Measurements from ENCODE around the gene PAPSS1.
"Not testable (repeated sequence)": the region's sequence is repeated elsewhere in the genome, so short reads cannot be mapped to it uniquely, and the experiment has no call there.

Gene PAPSS1

GRCh38 chr4:107689912-107690587, 30.0 kb downstream of the PAPSS1 start:
- no peak for DNase-seq (ENCODE audit: low spot score)

DNA sequence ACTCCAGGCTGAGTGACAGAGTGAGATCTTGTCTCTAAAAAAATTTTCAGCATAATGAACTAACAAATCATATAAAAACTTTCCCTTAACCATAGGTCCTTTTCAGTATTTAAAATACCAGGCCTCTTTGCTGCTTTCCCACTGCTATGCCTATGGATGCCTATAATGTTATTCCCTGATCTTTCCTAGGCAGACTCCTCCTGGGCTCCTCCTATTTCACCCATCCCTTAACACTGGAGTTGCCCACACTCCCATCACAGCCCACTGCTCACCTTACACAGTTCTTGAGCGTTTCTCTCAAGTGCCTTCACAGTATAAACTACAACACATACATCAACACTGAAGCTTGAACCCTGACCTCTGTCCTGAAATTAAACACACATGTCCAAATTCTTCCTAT, 31.6 kb downstream of the PAPSS1 start:
- no peak for DNase-seq (ENCODE audit: low spot score)

- no peak for DNase-seq (ENCODE audit: low spot score)
Observed at GRCh38 chr4:107685740-107686139, 34.3 kb downstream of the PAPSS1 start.

DNA sequence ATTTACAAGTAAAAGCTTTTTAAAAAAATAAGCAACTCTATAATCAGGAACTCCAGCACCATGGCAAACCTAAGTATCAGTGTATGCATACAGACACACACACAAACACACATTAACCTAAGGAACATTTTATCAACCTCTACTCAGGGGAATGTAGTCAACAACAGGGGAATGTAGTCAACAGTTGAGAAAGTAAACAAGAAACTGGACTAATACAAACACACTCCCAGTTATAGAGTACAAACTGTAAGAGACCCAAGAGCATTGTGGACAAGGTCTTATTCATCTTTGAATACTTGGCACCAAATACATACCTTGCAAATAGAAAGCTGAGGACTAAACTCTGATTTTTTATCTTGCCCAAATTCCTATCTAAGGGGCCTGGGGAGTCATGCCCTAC, 36.2 kb downstream of the PAPSS1 start:
- no peak for DNase-seq (ENCODE audit: low spot score)

- DNase-seq (ENCODE audit: low spot score): no peak
Observed at GRCh38 chr4:107682306-107682705, 37.7 kb downstream of the PAPSS1 start.

GRCh38 chr4:107669068-107669467, 51.0 kb downstream of the PAPSS1 start:
- no peak for DNase-seq (ENCODE audit: low spot score)

- no peak for DNase-seq (ENCODE audit: low spot score)
Observed at GRCh38 chr4:107666134-107666533, 53.9 kb downstream of the PAPSS1 start.

DNA sequence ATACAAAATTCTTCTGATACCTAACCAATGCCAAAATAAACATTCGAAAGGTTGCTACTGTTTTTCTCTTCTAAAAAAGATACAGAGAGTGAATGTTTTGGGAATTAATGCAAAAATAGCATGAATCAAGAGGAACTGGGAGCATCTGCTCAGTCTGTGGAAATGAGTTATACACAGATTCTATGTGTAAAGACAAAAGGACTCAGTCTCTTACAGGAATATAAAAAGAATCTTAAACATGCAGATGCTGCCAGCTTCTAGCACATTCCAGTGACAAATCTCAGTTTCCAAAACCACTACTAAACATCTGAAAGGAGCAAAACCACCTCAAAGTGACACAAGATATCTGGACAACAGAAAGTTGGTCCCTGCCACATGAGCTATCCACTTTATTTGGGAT, 55.0 kb downstream of the PAPSS1 start:
- no peak for DNase-seq (ENCODE audit: low spot score)

DNA sequence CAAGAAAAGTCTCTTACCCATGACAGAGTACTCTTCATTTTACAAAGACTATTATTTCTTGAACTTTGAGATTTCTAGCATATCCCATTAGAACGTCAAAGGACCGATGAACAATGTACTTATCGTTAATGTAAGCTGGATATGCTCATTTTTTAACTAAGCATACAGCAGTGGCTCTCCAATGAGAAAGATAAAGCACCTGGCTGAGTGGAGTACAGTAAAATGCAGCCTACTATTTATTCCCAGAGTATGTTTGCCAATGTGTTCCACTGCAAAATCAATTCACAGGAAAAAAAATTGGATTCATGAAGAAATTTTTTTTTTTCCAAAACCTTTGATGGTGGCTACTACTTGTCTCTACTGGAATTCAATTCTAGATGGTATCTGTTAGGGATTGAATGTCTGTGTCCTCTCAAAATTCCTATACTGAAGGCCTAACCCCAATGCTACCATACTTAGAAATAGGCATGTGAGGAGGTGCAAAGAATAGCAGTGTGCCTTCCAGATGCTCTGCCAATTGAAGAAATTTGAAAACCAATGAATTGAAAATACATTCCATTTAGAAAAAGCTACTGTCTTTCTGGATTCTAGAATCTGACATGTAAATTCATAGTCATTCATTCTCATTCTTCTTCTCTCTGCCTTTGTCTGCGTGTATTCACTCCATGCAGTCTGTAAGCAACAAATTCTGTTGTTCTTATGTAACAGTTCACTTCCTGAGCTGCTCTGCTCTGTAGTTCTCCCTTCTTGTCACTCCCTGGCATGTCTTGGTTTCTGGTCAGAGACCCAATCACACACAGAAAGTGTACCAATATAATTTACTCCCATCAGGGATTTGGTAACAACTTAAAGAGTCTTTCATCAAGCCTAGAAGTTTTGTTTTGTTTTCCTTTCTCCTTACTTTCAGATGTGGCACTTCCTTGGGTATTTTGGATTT, 61.4 kb downstream of the PAPSS1 start:
- no peak for DNase-seq (ENCODE audit: low spot score)

DNA sequence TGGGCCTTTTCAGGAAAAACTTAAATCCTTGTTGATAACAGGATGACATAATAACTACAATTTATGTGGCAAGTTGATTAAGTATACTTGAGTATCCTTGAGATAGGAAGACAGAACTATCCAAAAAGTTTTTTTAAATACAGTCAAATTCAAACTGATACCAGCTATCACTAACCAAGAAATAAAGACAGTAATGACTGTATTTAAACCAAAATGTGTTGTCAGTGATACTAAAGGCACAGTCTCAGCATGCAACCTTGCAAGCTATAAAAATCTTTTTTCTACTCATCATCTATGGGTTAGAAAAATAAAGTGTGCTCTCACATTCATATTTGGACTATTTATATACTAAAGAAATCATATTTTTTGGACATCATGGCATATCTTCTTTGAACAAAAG, 64.7 kb downstream of the PAPSS1 start:
- no peak for DNase-seq (ENCODE audit: low spot score)

DNA sequence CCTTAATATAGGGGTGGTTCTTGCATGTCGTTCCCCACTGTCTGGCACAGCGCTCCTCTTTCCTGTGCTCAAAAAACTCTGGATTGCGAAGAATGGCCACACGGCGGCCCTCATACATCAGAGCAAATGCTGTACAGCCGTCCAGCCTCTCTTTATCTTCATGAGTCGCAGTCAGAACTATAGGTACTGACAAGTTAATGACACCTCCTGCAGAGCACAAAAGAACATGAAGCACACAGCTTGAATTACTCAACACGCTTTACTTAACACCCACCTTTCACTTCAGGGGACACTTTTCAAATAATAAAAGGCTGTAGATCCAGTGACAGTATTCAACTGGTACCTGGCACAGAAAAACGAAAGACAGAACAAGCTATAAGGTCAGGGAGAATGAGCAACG, 65.3 kb downstream of the PAPSS1 start:
- DNase-seq (ENCODE audit: low spot score): no peak

GRCh38 chr4:107651408-107651807, 68.6 kb downstream of the PAPSS1 start:
- DNase-seq (ENCODE audit: low spot score): not testable (repeated sequence)

GRCh38 chr4:107650251-107650650, 69.8 kb downstream of the PAPSS1 start:
- DNase-seq (ENCODE audit: low spot score): no peak

GRCh38 chr4:107648178-107648991, 71.6 kb downstream of the PAPSS1 start:
- no peak for DNase-seq (ENCODE audit: low spot score)

GRCh38 chr4:107647591-107647990, 72.4 kb downstream of the PAPSS1 start:
- DNase-seq (ENCODE audit: low spot score): no peak

DNA sequence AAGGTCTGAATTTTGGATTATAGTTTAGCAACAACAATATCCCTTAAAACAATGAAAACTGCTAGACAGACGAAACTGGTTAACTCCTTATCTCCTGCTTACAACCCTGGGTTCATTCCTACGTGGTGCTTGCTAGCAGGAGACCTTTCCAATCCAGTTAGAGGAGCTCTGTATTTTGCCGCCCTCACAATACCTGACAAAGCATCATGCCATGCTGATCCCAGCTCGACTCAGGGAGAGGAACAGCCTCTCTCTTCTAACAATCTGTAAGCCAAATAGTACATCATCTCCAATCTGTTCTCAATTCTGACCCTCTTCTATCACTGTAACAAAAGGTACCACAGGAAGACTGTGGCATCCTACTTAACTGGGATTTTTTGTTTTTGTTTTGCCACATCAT, 74.4 kb downstream of the PAPSS1 start:
- no peak for DNase-seq (ENCODE audit: low spot score)

- no peak for DNase-seq (ENCODE audit: low spot score)
Observed at GRCh38 chr4:107643021-107643420, 77.0 kb downstream of the PAPSS1 start.

DNA sequence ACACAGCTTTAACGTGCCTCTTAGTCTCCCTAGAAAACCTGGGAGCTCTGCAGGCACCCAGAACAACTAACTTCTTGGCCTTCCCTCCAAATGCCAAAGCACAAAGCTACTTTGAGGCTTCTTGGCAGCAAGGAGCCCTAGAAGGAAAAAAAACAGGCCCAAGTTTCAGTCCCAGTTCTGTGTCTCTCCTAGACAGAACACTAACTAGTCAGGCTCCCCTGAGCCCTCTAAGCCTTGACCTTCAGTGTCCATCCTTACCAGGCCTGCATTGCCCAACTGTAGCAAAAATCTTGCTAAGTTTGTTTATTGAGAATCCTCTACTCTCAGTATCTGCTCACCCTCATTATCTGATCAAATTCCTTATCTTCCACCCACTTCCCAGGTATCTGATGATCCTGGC, 79.2 kb downstream of the PAPSS1 start:
- no peak for DNase-seq (ENCODE audit: low spot score)

- no peak for DNase-seq (ENCODE audit: low spot score)
Observed at GRCh38 chr4:107640197-107640596, 79.8 kb downstream of the PAPSS1 start.

GRCh38 chr4:107635735-107636134, 84.3 kb downstream of the PAPSS1 start:
- DNase-seq (ENCODE audit: low spot score): no peak

GRCh38 chr4:107631560-107631959, 88.5 kb downstream of the PAPSS1 start:
- no peak for DNase-seq (ENCODE audit: low spot score)

GRCh38 chr4:107630185-107630705, 89.8 kb downstream of the PAPSS1 start:
- DNase-seq (ENCODE audit: low spot score): no peak

All from CD4-positive, alpha-beta T cell treated with Interleukin-6 at 100 ng/mL for 8 hours (primary cell).